SU-DHL-6 (cell line): ENCODE data around the gene OR11A1.

Source experiments
- EZH2phosphoT487 ChIP-seq: fragments of 200-600 bp; sonication (generic), shearing (Covaris generic); conservative IDR thresholded peaks from 2 replicates; pipeline ENCODE4 v1.6.1; 2018; ENCODE audit warnings: mild to moderate bottlenecking, antibody characterized with exemption, low read length, moderate library complexity, mixed read lengths
- TF ChIP-seq, protein P1 (sequence below): fragments of 200-600 bp; sonication (generic); IDR thresholded peaks from one replicate; pipeline ENCODE4 v1.5.1; 2017; ENCODE audit warnings: antibody characterized with exemption, mild to moderate bottlenecking, low read length, moderate library complexity; ENCODE audit not compliant: insufficient read depth, poor library complexity, severe bottlenecking

DNA sequence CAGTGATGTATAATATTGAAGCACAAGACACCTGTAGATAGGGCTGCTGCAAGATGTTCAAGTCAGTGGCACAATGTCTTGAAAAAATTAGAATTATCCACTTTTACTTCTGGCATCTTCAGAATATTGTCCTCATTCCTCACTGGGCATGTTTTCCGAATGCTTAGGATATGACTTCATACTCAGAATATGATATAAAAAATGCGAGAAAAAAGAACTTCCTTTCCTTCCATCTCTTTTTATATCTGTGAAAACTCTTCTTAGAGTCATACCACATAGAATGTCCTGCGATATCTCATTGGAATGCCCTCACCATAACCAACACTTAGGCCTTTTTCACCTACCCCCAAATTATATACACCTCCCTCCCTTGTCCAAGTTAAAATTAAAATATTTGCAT is 26.3 kb upstream of the OR11A1 start:
- TF ChIP-seq, protein P1, sequence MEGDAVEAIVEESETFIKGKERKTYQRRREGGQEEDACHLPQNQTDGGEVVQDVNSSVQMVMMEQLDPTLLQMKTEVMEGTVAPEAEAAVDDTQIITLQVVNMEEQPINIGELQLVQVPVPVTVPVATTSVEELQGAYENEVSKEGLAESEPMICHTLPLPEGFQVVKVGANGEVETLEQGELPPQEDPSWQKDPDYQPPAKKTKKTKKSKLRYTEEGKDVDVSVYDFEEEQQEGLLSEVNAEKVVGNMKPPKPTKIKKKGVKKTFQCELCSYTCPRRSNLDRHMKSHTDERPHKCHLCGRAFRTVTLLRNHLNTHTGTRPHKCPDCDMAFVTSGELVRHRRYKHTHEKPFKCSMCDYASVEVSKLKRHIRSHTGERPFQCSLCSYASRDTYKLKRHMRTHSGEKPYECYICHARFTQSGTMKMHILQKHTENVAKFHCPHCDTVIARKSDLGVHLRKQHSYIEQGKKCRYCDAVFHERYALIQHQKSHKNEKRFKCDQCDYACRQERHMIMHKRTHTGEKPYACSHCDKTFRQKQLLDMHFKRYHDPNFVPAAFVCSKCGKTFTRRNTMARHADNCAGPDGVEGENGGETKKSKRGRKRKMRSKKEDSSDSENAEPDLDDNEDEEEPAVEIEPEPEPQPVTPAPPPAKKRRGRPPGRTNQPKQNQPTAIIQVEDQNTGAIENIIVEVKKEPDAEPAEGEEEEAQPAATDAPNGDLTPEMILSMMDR, result no peak
- no peak for TF ChIP-seq EZH2phosphoT487
